ENCODE measurements around the gene NPC1. TPM values are rescaled to one million over a fixed set of nuclear protein-coding genes. Genes with fewer than 3 reads are reported as not detected.

The NPC1 gene
- total and polyA plus RNA-seq, 2 donors (not counting 3 experiments of a cell fraction or from before 2014, with no cell fraction given): 40.6 to 45.2 TPM

GRCh38 chr18:23539911-23540525 is 46.3 kb downstream of the NPC1 start:
- H4K20me1 ChIP-seq (replicated peaks; ENCODE audit: control insufficient read depth, extremely low read depth, insufficient read depth, low read length): no peaks in the 10 kb centered on the region
- no peak overlapping the region for H2AFZ ChIP-seq (ENCODE audit: low read depth, low read length)
- intact Hi-C loops (cut with micrococcal nuclease): no loop called here
- no peak overlapping the region for H3K4me2 ChIP-seq (ENCODE audit: insufficient read depth, low read length)
- H3K27me3 ChIP-seq (ENCODE audit: control insufficient read depth in 2 of 2, insufficient read depth in 2 of 2, low read length in 2 of 2): no peaks in the 10 kb centered on the region
- H3K4me1 ChIP-seq (ENCODE audit: control insufficient read depth, extremely low read depth, insufficient read depth, low read length): no peaks in the 10 kb centered on the region
- H3K27ac ChIP-seq (ENCODE audit: insufficient read depth, low read depth, low read length): no peak overlapping the region
- no peak for DNase-seq (ENCODE audit: low read depth, low spot score)
- TF ChIP-seq FOS (IDR thresholded peaks at IDR 0.05; ENCODE audit: borderline replicate concordance, insufficient read depth, low read length) (no peak), MAX (IDR thresholded peaks at IDR 0.05; ENCODE audit: insufficient read depth, insufficient read length) (no peak), GATA2 (IDR thresholded peaks at IDR 0.05; ENCODE audit: insufficient read depth, insufficient read length, low read depth, low read length) (no peak), POLR2A (IDR thresholded peaks at IDR 0.05; ENCODE audit: low read depth, low read length) (no peak), EZH2 (IDR thresholded peaks at IDR 0.05; ENCODE audit: borderline replicate concordance, low read depth, low read length, severe bottlenecking) (no peak), MYC (IDR thresholded peaks at IDR 0.05; ENCODE audit: low read depth, low read length) (no peak), POLR2AphosphoS5 (IDR thresholded peaks at IDR 0.05; ENCODE audit: insufficient read depth, low read depth, low read length) (no peak), JUN (IDR thresholded peaks at IDR 0.05; ENCODE audit: borderline replicate concordance, insufficient read depth, insufficient read length, low read depth) (no peak)
- TF ChIP-seq, protein P1, sequence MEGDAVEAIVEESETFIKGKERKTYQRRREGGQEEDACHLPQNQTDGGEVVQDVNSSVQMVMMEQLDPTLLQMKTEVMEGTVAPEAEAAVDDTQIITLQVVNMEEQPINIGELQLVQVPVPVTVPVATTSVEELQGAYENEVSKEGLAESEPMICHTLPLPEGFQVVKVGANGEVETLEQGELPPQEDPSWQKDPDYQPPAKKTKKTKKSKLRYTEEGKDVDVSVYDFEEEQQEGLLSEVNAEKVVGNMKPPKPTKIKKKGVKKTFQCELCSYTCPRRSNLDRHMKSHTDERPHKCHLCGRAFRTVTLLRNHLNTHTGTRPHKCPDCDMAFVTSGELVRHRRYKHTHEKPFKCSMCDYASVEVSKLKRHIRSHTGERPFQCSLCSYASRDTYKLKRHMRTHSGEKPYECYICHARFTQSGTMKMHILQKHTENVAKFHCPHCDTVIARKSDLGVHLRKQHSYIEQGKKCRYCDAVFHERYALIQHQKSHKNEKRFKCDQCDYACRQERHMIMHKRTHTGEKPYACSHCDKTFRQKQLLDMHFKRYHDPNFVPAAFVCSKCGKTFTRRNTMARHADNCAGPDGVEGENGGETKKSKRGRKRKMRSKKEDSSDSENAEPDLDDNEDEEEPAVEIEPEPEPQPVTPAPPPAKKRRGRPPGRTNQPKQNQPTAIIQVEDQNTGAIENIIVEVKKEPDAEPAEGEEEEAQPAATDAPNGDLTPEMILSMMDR (IDR thresholded peaks at IDR 0.05; ENCODE audit: extremely low read depth in 1 of 2, insufficient read depth in 1 of 2, low read depth in 1 of 2, low read length in 2 of 2): no peak
- no peaks in the 10 kb centered on the region for H3K9me1 ChIP-seq (replicated peaks; ENCODE audit: control insufficient read depth, extremely low read depth, insufficient read depth, low read length)
- H3K9ac ChIP-seq (replicated peaks; ENCODE audit: extremely low read depth, insufficient read depth, low read length): no peak overlapping the region
- dilution Hi-C loops (cut with MboI; ENCODE audit: extremely low pct_ligation_motif_present, low sequenced_read_pairs): no loop called here
- CTCF ChIA-PET: interaction anchor here (0.7 to 1.0 kb wide), 2 partner anchors 8 to 163 kb away, joined by 3 read pairs; no protein-coding TSS in a partner anchor
- no peaks in the 10 kb centered on the region for H3K79me2 ChIP-seq (ENCODE audit: control insufficient read depth, insufficient read depth, low read length)
- no peak for FAIRE-seq
- peaks cover 39 to 42% of the 10 kb centered on the region in 2 experiments for H3K36me3 ChIP-seq (ENCODE audit: control insufficient read depth in 2 of 2, extremely low read depth in 1 of 2, insufficient read depth in 2 of 2, low read length in 2 of 2)
- POLR2A ChIA-PET: no interaction called here
- no TSS peak for BruUV-seq (replicated peaks)
- H3K9me3 ChIP-seq (replicated peaks; ENCODE audit: control insufficient read depth, insufficient read depth, low read length): no peaks in the 10 kb centered on the region
- no peak overlapping the region for H3K4me3 ChIP-seq (replicated peaks in 1 of 3; ENCODE audit: insufficient read depth in 1 of 3, low read depth in 1 of 3, low read length in 3 of 3)

Data from endothelial cell of umbilical vein (primary cell).